GM10248 (cell line): Measurements from ENCODE around the gene SBNO2.
"Not testable (repeated sequence)": the region's sequence is repeated elsewhere in the genome, so short reads cannot be mapped to it uniquely, and the experiment has no call there.

Experiments used
- CTCF ChIA-PET: fragments of 300-600 bp; sonication (Branson Sonifier 250); formaldehyde crosslinking; extraction: SDS; loops from one replicate; lab custom pipeline; 2021; ENCODE audit warnings: antibody characterized with exemption; lab: Yijun Ruan, JAX
- POLR2A ChIA-PET: fragments of 350-650 bp; sonication (Branson Sonifier 250); formaldehyde crosslinking; extraction: SDS; loops from one replicate; lab custom pipeline; 2020; ENCODE audit warnings: antibody characterized with exemption; lab: Yijun Ruan, JAX
- DNase-seq: peaks from one replicate; pipeline ENCODE4 v3.0.0; 2012; ENCODE audit errors: extremely low spot score
- TF ChIP-seq, protein P1 (sequence below): IDR thresholded peaks from 2 replicates; pipeline ENCODE4 v1.5.1; 2012; ENCODE audit warnings: mild to moderate bottlenecking, low read depth; ENCODE audit errors: extremely low read depth, missing control alignments, control extremely low read depth

The SBNO2 gene

DNA sequence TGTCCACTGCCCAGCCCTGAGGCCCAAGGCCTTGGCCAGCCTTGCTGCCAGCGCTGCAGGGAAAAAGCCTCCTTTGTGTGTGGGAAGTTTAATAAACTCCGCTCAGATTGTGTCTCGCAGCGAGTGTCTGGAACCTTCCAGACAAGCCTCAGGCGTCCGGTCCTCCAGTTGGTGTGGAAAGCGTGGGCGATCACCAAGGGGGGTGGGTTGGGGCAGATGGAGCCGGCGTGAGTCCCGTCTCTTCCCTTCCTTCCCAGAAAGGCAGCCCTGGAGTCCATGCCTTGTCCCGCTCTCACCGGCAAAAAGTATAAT lies 36.1 kb upstream of the SBNO2 start:
- DNase-seq: no peak
- ChIA-PET POLR2A (no interaction called here), CTCF (interaction anchor here (1.7 to 3.4 kb wide), 3 partner anchors 9 to 34 kb away, joined by 5 to 11 read pairs (median 11); no protein-coding TSS in a partner anchor)
- TF ChIP-seq, protein P1, sequence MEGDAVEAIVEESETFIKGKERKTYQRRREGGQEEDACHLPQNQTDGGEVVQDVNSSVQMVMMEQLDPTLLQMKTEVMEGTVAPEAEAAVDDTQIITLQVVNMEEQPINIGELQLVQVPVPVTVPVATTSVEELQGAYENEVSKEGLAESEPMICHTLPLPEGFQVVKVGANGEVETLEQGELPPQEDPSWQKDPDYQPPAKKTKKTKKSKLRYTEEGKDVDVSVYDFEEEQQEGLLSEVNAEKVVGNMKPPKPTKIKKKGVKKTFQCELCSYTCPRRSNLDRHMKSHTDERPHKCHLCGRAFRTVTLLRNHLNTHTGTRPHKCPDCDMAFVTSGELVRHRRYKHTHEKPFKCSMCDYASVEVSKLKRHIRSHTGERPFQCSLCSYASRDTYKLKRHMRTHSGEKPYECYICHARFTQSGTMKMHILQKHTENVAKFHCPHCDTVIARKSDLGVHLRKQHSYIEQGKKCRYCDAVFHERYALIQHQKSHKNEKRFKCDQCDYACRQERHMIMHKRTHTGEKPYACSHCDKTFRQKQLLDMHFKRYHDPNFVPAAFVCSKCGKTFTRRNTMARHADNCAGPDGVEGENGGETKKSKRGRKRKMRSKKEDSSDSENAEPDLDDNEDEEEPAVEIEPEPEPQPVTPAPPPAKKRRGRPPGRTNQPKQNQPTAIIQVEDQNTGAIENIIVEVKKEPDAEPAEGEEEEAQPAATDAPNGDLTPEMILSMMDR: no peak

DNA sequence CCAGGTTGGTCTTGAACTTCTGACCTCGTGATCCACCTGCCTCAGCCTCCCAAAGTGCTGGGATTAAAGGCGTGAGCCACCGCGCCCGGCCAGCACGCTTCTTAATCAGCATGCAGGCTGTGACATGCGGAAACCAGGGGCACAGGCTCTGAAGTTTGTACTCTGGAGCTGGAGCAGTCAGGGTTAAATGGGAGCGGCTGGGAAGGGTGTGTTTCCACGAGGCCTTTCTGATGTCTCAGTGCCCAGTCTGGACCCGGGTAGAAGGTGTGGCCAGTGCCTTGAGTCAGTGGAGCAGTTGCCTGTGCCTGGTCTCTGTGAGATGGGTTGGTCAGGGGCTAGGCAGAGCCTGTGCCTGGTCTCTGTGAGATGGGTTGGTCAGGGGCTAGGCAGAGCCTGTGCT lies 34.8 kb upstream of the SBNO2 start:
- POLR2A ChIA-PET, DNase-seq: not testable (repeated sequence)
- CTCF ChIA-PET: interaction anchor here (1.3 kb wide), 1 partner anchor 9 kb away, joined by 3 read pairs; no protein-coding TSS in a partner anchor

DNA sequence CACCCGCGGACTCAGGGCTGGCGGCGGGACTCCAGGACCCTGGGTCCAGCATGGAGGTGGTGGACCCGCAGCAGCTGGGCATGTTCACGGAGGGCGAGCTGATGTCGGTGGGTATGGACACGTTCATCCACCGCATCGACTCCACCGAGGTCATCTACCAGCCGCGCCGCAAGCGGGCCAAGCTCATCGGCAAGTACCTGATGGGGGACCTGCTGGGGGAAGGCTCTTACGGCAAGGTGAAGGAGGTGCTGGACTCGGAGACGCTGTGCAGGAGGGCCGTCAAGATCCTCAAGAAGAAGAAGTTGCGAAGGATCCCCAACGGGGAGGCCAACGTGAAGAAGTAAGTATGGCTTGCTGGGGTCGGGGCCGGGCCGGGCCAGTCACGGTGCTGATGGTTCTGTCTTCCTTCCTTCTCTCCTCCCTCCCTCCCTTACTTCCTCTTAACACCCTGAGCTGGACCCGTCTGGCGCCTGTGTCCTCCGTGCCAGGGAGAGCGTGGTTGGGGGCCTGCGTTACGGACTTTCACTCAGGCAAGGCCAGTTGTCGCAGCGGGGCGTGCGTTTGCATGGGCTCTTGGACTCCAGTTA lies 32.9 kb upstream of the SBNO2 start:
- ChIA-PET CTCF (interaction anchor here (1.2 kb wide), 1 partner anchor 59 kb away, joined by 5 read pairs; no protein-coding TSS in a partner anchor), POLR2A (no interaction called here)
- TF ChIP-seq, protein P1: no peak

DNA sequence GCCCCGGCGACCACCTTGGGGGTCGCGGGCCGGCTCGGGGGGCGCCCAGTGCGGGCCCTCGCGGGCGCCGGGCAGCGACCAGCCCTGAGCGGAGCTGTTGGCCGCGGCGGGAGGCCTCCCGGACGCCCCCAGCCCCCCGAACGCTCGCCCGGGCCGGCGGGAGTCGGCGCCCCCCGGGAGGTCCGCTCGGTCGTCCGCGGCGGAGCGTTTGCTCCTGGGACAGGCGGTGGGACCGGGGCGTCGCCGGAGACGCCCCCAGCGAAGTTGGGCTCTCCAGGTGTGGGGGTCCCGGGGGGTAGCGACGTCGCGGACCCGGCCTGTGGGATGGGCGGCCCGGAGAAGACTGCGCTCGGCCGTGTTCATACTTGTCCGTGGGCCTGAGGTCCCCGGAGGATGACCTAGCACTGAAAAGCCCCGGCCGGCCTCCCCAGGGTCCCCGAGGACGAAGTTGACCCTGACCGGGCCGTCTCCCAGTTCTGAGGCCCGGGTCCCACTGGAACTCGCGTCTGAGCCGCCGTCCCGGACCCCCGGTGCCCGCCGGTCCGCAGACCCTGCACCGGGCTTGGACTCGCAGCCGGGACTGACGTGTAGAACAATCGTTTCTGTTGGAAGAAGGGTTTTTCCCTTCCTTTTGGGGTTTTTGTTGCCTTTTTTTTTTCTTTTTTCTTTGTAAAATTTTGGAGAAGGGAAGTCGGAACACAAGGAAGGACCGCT lies 32.2 kb upstream of the SBNO2 start:
- ChIA-PET POLR2A (no interaction called here), CTCF (interaction anchor here (1.2 kb wide), 1 partner anchor 60 kb away, joined by 5 read pairs; no protein-coding TSS in a partner anchor)
- TF ChIP-seq, protein P1: no peak
- no peak for DNase-seq

More for the DNA sequence above, 32.9 kb upstream of the SBNO2 start:
- DNase-seq: no peak

DNA sequence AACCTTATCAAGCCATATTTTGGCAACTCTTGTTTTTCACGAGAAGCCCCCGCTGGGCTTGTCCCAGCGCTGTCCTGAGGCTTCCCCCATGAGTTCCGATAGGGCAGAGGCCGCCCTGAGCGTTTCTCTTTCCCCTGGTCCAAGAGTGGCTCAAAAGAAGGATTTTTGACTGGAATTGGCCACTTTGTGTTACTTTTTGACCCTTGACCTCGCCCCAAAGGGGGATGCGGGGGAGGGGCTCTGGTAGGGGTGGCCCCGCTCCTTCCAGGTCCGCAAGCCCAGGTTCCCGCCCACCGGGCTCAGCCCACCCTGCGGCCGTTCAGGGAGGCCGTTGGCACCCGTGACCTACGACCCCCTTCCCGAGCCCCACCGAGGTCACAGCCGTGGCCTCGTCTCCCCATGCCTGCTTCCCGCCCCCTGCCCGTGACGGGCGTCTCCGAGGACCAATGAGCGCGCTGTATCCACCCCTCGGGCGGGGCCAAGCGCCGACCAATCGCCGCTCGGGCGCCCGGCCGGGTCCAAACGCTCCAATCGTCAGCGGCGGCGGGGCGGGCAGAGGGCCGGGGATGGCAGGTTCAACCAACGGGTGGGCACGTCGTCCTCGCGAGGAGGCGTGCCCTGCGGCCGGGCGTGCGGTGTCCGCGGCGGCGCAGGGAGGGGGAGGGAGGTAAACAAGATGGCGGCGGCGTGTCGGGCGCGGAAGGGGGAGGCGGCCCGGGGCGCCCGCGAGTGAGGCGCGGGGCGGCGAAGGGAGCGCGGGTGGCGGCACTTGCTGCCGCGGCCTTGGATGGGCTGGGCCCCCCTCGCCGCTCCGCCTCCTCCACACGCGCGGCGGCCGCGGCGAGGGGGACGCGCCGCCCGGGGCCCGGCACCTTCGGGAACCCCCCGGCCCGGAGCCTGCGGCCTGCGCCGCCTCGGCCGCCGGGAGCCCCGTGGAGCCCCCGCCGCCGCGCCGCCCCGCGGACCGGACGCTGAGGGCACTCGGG lies 31.3 kb upstream of the SBNO2 start, which contains the start of gene STK11:
TSS of gene STK11 (plus strand) at position 665 of the 986 bp plus-strand sequence. CDS start 1,136 bp downstream, outside the sequence.
- DNase-seq: peak; percentile 100
- CTCF ChIA-PET: no interaction called here
- POLR2A ChIA-PET: no interaction called here
- TF ChIP-seq, protein P1: no peak

DNA sequence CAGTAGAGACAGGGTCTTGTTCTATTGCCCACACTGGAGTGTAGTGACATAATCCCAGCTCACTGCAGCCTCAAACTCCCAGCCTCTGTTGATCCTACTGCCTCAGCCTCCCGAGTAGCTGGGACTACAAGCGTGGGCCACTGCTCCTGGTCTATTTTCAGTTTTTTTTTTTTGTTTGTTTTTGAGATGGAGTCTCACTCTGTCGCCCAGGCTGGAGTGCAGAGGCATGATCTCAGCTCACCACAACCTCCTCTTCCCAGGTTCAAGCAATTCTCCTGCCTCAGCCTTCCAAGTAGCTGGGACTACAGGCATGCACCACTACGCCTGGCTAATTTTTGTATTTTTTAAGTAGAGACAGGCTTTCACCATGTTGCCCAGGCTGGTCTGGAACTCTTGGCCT lies 26.5 kb upstream of the SBNO2 start:
- DNase-seq, POLR2A ChIA-PET: not testable (repeated sequence)
- CTCF ChIA-PET: interaction anchor here (0.8 to 3.4 kb wide), 7 partner anchors 8 to 88 kb away, joined by 3 to 29 read pairs (median 3); no protein-coding TSS in a partner anchor

DNA sequence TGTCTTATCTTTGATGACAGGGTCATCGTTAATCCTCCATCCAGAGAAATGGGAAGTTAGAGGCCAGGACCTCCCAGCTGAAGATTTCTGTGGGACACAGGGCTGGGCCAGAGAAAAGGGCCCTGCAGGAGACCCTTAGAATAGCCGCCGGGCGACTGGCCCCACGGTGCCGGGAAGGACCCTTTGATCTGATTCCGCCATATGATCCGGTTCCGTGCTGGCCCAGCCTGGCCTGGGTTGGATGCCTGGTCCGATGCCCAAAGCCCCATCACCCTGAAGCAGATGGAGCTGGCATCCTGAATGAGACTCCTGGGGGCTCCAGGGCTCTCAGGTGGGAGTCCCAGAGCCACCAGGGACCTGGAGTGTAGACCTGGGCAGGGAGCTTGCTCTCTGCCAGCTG lies 25.5 kb upstream of the SBNO2 start:
- no peak for DNase-seq
- TF ChIP-seq, protein P1: no peak
- ChIA-PET POLR2A (no interaction called here), CTCF (interaction anchor here (1.1 to 3.4 kb wide), 4 partner anchors 8 to 87 kb away, joined by 3 to 29 read pairs (median 4); no protein-coding TSS in a partner anchor)
